Measurements from ENCODE around the gene UAP1L1. TPM values are rescaled to one million over a fixed set of nuclear protein-coding genes. Genes with fewer than 3 reads are reported as not detected.

UAP1L1 gene
- total and polyA plus RNA-seq, 2 of the 8 experiments (the other 6 are each of a cell fraction or from before 2014, with no cell fraction given) = 2.0 to 5.4 TPM

- TF ChIP-seq CHD7 (IDR thresholded peaks at IDR 0.05; ENCODE audit: insufficient replicate concordance, low read length) = no peak
- no peak for TF ChIP-seq NANOG (IDR thresholded peaks at IDR 0.05; ENCODE audit: insufficient read depth, low read depth, low read length, poor library complexity, severe bottlenecking)
- TF ChIP-seq HDAC2 (IDR thresholded peaks at IDR 0.05; ENCODE audit: borderline replicate concordance in 1 of 2, low read depth in 2 of 2, low read length in 2 of 2) = no peak
Measured at GRCh38 chr9:137110911-137111787, 33.8 kb downstream of the UAP1L1 start (continued).
